Small intestine (tissue), 7 donors: ENCODE measurements around the gene MSMB. TPM values are rescaled to one million over a fixed set of nuclear protein-coding genes. Genes with fewer than 3 reads are reported as not detected.
"Not testable (repeated sequence)": the region's sequence is repeated elsewhere in the genome, so short reads cannot be mapped to it uniquely, and the experiment has no call there.

ENCODE experiments used
- DNase-seq, 2 donors: peaks; one replicate each; pipeline versions ENCODE4 v3.0.0 to v3.0.0-alpha.2; 2013
- FAIRE-seq: peaks from 2 replicates; lab custom pipeline; 2012; peaks lifted over from hg19 to GRCh38; lab: Jason Lieb, UNC
- H3K27ac ChIP-seq, 3 donors: one replicate each; pipeline ENCODE4 v1.5.1; 2013; ENCODE audit warnings: low read length in 2 of 3, mild to moderate bottlenecking in 2 of 3, control low read depth in 1 of 3, inconsistent platforms in 1 of 3, low read depth in 1 of 3, moderate library complexity in 1 of 3
- H3K27me3 ChIP-seq, 3 donors: one replicate each; pipeline ENCODE4 v1.6.1; 2013; ENCODE audit warnings: low read length in 3 of 3, inconsistent platforms in 1 of 3; ENCODE audit not compliant: control insufficient read depth in 3 of 3, insufficient read depth in 3 of 3
- H3K36me3 ChIP-seq, 3 donors: one replicate each; pipeline ENCODE4 v1.6.1; 2013; ENCODE audit warnings: low read length in 3 of 3, inconsistent platforms in 1 of 3, low read depth in 1 of 3, mild to moderate bottlenecking in 1 of 3, moderate library complexity in 1 of 3; ENCODE audit not compliant: control insufficient read depth in 3 of 3, insufficient read depth in 2 of 3
- H3K4me1 ChIP-seq, 3 donors: one replicate each; pipeline ENCODE4 v1.6.1; 2013; ENCODE audit warnings: low read length in 2 of 3, inconsistent platforms in 1 of 3, low read depth in 1 of 3, mild to moderate bottlenecking in 1 of 3, moderate library complexity in 1 of 3; ENCODE audit not compliant: control insufficient read depth in 3 of 3, insufficient read depth in 2 of 3
- H3K4me3 ChIP-seq, 3 donors: one replicate each; pipeline ENCODE4 v1.5.1; 2013; ENCODE audit warnings: low read length in 3 of 3, control low read depth in 1 of 3, inconsistent platforms in 1 of 3, low read depth in 1 of 3, mild to moderate bottlenecking in 1 of 3, moderate library complexity in 1 of 3
- H3K9me3 ChIP-seq, 2 donors: one replicate each; pipeline ENCODE4 v1.6.1; 2013; ENCODE audit warnings: low read depth in 1 of 2, low read length in 1 of 2; ENCODE audit not compliant: control insufficient read depth in 2 of 2, insufficient read depth in 1 of 2
- WGBS, 3 donors: extraction: QIAGEN DNeasy Blood & Tissue Kit; methylation state at CpG; one replicate each; pipeline ENCODE4 v1.1.7; 2013; 5-methylcytosine and 5-hydroxymethylcytosine counted together
- polyA plus RNA-seq, 4 donors: library from polyadenylated mRNA; stranded (reverse) in 3 of 4; unstranded in 1 of 4; fragments of 200-250 nt in 3 of 4; fragments of 120-200 nt in 1 of 4; gene quantifications; one replicate each; pipeline versions ENCODE4 v1.2.1 to v1.2.3, GENCODE V29; 2013
- donor health status: healthy with polysubstance abuse.
- donor health status: control.
- donor health status: control.
- donor health status: Bipolar disorder and iron deficiency.
- donor health status: healthy.

The MSMB gene
- polyA plus RNA-seq, 4 donors, result 0.58 to 46.3 (median 1.4) TPM; not detected in 1

DNA sequence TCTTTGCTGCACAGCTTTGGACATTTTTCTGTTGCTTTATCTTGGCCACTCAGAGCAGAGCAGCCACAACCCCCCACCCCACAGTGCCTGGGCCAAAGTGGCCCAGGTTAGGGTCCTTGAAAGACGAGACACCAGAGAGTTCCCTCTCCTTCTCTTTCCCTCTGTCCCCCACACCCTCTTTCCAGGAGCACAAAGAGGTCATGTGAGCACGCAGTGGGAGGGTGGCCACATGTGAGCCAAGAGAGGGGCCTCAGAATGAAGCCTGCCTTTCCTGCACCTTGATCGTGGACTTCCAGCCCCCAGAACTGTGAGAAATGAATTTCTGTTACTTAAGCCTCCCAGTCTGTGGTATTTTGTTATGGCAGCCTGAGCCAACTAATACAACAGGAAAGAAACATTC lies 14.6 kb upstream of the MSMB start:
- Histone ChIP-seq H3K4me1 (no peaks in the 10 kb centered on the region), H3K4me3 (no peak overlapping the region), H3K27ac (no peak overlapping the region), H3K9me3 (peaks cover 0 to 4% of the 10 kb centered on the region in 2 donors), H3K27me3 (no peaks in the 10 kb centered on the region), H3K36me3 (no peaks in the 10 kb centered on the region)
- DNase-seq, result no peak
- WGBS, 3 donors, result 77 to 88% (median 83%) methylated on average over 3 of the region's 3 CpGs
- no peak for FAIRE-seq

DNA sequence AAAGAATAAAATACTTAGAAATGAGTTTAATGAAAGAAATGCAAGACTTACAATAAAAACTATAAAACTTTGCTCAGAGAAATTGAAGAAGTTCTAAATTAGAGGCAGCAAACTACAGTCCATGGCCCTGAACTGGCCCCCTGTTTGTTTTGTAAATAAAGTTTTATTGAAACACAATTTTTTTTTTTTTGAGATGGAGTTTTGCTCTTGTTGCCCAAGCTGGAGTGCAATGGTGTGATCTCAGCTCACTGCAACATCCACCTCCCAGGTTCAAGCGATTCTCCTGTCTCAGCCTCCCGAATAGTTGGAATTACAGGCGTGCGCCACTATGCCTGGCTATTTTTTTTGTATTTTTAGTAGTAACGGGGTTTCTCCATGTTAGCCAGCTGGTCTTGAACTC lies 11.9 kb upstream of the MSMB start:
- WGBS, 3 donors, result 94 to 96% (median 95%) methylated on average over 5 of the region's 5 CpGs
- H3K9me3 ChIP-seq, result not testable (repeated sequence)

DNA sequence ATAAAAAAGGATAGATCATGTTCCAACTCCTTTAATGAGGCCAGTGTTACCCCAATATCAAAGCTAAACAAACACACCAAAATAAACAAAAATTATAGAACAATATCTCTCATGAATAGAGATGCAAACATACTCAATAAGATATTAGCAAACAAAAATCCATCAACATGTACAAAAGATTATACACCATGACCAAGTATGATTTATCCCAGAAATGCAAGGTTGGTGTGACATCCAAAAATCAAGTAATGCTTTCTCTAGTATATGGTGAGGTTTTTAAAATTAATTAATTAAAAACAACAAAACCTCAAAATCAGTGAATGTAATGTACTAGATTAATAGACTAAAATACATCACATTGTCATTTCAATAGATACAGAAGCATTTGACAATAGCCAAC lies 11.0 kb upstream of the MSMB start:
- Histone ChIP-seq H3K27me3 (no peaks in the 10 kb centered on the region), H3K4me3 (no peak overlapping the region), H3K27ac (no peak overlapping the region), H3K4me1 (no peaks in the 10 kb centered on the region), H3K9me3 (peaks cover 0 to 4% of the 10 kb centered on the region in 2 donors), H3K36me3 (no peaks in the 10 kb centered on the region)
- DNase-seq (no peak), FAIRE-seq (no peak)

More for the DNA sequence above, 11.9 kb upstream of the MSMB start:
- DNase-seq, H3K27ac ChIP-seq, H3K27me3 ChIP-seq, H3K4me3 ChIP-seq, FAIRE-seq, H3K4me1 ChIP-seq, H3K36me3 ChIP-seq: not testable (repeated sequence)

DNA sequence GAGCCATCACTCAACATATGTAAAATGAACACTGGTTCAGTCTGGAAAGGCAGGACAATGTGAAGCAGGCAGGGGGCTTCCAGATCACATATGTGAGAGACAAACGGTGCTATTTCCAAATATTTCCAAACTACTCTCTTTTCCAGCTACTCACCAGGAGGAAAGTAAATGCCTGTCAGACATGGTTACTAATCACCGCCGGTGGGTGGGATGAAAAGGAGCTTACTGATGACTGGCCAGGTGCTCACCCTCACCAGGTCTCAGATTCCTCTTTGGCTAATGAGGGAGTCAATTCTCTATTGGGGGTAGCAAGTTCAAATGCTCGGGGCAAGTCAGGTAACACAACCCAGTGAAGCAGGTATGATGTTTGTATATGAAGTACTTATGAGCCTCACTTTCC lies 9.7 kb upstream of the MSMB start:
- H3K9me3 ChIP-seq, result peaks cover 0 to 4% of the 10 kb centered on the region in 2 donors
- WGBS, 3 donors, result 77 to 92% (median 82%) methylated on average over 4 of the region's 4 CpGs
- no peak for DNase-seq
- no peaks in the 10 kb centered on the region for H3K4me1 ChIP-seq
- no peaks in the 10 kb centered on the region for H3K36me3 ChIP-seq
- no peak overlapping the region for H3K27ac ChIP-seq
- H3K4me3 ChIP-seq, result no peak overlapping the region
- H3K27me3 ChIP-seq, result no peaks in the 10 kb centered on the region
- no peak for FAIRE-seq

DNA sequence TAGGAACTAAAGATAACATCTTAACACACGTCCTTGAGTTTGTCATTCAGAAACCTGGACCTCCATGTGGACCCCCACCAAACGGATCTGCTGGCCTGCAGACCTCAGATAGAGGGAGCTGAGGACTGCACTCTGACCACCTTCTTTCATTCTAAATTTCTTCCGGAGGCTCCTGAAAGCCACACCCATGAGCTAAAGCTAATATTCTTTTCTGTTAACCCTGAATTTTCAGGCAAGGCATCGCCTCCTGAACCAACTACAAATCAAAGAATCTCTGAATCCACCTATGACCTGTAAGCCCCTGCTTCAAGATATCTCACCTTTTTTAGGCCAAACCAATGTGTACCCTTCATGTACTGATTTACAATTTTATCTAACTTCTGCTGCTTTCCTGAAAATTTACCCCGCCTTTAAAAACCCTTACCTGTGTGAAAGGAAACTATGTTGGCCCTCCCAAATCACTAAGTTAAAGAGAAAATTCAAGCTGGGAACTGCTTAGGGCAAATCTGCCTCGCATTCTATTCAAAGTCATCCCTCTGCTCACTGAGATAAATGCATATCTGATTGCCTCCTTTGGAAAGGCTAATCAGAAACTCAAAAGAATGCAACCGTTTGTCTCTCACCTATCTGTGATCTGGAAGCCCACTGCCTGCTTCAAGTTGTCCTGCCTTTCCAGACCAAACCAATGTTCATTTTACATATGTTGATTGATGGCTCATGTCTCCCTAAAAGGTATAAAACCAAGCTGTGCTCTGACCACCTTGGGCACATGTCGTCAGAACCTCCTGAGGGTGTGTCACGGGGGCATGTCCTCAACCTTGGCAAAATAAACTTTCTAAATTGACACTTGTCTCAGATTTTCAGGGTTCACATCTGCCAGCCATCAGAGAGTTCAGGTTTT lies 7.7 kb upstream of the MSMB start:
- no peak for FAIRE-seq
- DNase-seq, result no peak
- Histone ChIP-seq H3K4me1 (no peaks in the 10 kb centered on the region), H3K36me3 (no peaks in the 10 kb centered on the region), H3K27me3 (no peaks in the 10 kb centered on the region), H3K9me3 (peaks cover 0 to 4% of the 10 kb centered on the region in 2 donors), H3K27ac (no peak overlapping the region), H3K4me3 (no peak overlapping the region)
- 51 to 61% (median 53%) methylated on average over 9 of the region's 9 CpGs for WGBS, 3 donors

DNA sequence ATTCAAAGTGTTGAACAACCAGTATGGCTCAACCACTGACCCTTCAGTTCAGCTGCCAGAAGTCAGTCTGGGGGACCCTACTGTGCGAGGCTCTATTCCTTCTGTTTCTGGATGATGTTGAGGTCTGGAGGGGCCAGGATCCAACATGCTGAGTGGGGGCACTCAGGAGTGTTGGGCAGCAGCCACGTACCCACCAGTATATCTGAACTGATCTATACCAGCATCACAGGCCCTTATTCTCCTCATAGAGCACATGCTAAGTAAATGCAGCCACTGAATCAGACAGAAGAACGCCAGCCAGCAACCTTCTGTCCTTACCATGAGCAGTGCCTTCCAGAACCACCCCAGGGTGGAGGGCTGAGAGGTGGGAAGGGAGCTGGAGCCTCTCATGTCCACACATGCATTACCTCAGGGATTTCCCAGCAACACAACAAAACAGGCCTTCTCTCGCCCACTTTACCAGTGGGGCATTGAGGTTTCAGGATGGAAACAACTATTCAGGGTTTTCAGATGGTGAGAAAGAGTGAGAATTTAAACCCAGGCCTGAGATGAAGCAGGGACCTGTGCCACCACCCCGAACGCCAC lies 6.8 kb upstream of the MSMB start:
- WGBS, 3 donors, result 80 to 91% (median 89%) methylated on average over 6 of the region's 6 CpGs
- H3K4me1 ChIP-seq, result no peaks in the 10 kb centered on the region
- no peak for DNase-seq
- peaks cover 0 to 4% (median 0%) of the 10 kb centered on the region in 3 donors for H3K27me3 ChIP-seq
- no peak for FAIRE-seq
- no peak overlapping the region for H3K4me3 ChIP-seq
- no peaks in the 10 kb centered on the region for H3K36me3 ChIP-seq
- H3K27ac ChIP-seq, result no peak overlapping the region
- peaks cover 0 to 4% of the 10 kb centered on the region in 2 donors for H3K9me3 ChIP-seq

DNA sequence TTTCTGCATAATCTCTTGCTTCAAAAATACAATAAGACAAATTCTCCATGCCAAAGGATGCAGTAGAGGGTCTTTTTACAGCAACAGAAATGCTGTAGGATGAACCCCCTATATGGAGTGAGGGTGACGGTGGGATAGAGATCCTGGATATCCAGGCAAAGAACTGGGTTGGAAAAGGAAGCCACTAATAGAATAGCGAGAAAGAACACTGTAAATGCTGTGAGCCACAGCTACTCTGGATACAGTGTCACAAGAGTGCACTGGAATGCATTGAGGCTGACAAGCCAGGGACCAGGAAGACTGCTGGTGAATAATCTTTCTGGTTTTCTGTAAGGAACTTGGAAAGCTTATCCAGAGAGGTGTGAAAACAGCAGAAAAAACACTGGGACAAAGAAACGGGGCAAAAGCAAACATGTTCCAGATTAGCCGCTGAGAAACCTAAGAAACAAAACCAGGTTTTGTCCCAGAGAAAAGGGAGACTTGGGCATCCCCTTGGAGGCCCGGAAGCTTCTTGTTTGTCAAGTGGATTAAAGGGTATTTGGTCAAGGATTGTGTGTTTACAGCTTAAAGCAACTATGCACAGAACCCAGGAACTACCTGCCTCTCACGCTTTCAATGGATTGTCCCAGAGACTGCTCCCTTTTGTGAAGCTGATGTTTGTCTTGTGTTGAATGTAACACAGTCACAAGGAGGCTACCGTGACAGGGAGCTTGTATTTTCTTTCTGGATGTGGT lies 6.2 kb upstream of the MSMB start:
- Histone ChIP-seq H3K4me3 (no peak overlapping the region), H3K27me3 (peaks cover 0 to 4% (median 0%) of the 10 kb centered on the region in 3 donors), H3K36me3 (no peaks in the 10 kb centered on the region), H3K27ac (no peak overlapping the region), H3K9me3 (peaks cover 0 to 4% of the 10 kb centered on the region in 2 donors), H3K4me1 (no peaks in the 10 kb centered on the region)
- WGBS, 3 donors, result 61 to 64% (median 62%) methylated on average over 7 of the region's 7 CpGs
- no peak for FAIRE-seq
- DNase-seq, result no peak

DNA sequence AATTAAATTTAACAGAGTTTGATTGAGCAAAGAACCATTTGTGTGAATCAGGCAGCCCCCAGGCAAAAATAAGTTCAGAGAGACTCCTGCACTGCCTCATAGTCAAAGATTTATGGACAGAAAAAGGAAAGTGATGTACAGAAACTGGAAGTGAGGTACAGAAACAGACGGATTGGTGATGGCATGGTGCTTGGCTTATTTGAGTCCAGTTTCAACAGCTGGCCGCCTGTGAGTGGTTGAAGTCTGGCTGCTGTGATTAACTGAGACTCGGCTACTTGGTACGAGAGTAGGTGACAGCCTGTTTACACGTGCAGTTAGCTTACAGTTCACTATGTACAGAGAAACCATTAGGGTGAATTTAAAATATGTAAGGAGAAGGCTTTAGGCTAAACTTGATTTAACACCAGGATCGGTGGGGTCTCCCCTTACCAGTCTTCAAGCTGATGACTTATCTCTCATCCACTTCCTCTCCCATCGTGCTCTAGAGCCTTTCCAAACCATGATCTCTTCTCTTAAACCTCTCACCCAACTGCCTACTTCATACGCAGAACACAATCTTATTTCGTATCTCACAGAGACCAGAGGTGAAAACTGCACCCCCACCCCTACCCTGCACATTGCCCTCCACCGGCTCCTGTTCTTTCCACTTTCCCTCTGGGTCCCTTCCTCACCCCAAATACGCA lies 5.0 kb upstream of the MSMB start:
- no peak for DNase-seq
- Histone ChIP-seq H3K9me3 (no peaks in the 10 kb centered on the region), H3K27me3 (peaks cover 0 to 4% (median 0%) of the 10 kb centered on the region in 3 donors), H3K4me3 (no peak overlapping the region), H3K27ac (no peak overlapping the region), H3K36me3 (no peaks in the 10 kb centered on the region), H3K4me1 (no peaks in the 10 kb centered on the region)
- no peak for FAIRE-seq
- 41 to 66% (median 45%) methylated on average over 11 of the region's 11 CpGs for WGBS, 3 donors
